SK-N-SH treated with all-trans-retinoic acid at 6 μM for 48 hours (cell line): ENCODE measurements around the gene DLG5.

Experiments used
- ATAC-seq: fragments of 200-7000 bp; cut with Tn5 transposase; 3 replicates; pipeline ENCODE4 v1.9.1; 2020; ENCODE audit warnings: mild to moderate bottlenecking, moderate library complexity
- ARNTL ChIP-seq: fragments of 450-650 bp; formaldehyde crosslinking; IDR thresholded peaks from 2 replicates; pipeline ENCODE4 v1.5.0; 2020; ENCODE audit warnings: low read depth, mild to moderate bottlenecking, moderate library complexity, borderline replicate concordance
- BACH2 ChIP-seq: fragments of 250-450 bp; sonication (Bioruptor Pico); IDR thresholded peaks from 2 replicates; pipeline ENCODE4 v1.9.0; 2021; ENCODE audit warnings: mild to moderate bottlenecking, borderline replicate concordance
- CSDC2 ChIP-seq: fragments of 250-450 bp; sonication (Bioruptor Pico); IDR thresholded peaks from 2 replicates; pipeline ENCODE4 v1.5.0; 2020; ENCODE audit warnings: mild to moderate bottlenecking, moderate library complexity
- CSRNP3 ChIP-seq: fragments of 250-450 bp; sonication (Bioruptor Pico); IDR thresholded peaks from 2 replicates; pipeline ENCODE4 v1.5.1; 2021; ENCODE audit warnings: mild to moderate bottlenecking, moderate library complexity
- GLIS3 ChIP-seq: fragments of 250-450 bp; sonication (Bioruptor Pico); IDR thresholded peaks from 2 replicates; pipeline ENCODE4 v1.5.0; 2020; ENCODE audit warnings: mild to moderate bottlenecking, moderate library complexity
- ISL1 ChIP-seq: fragments of 250-450 bp; sonication (Bioruptor Pico); IDR thresholded peaks from 2 replicates; pipeline ENCODE4 v2.1.2; 2022; ENCODE audit warnings: mild to moderate bottlenecking, moderate library complexity
- OSR1 ChIP-seq: fragments of 250-450 bp; sonication (Bioruptor Pico); IDR thresholded peaks from 2 replicates; pipeline ENCODE4 v1.8.0; 2022; ENCODE audit warnings: moderate library complexity, mild to moderate bottlenecking, inconsistent platforms
- PATZ1 ChIP-seq: fragments of 250-450 bp; sonication (Bioruptor Pico); IDR thresholded peaks from 2 replicates; pipeline ENCODE4 v1.8.0; 2020; ENCODE audit warnings: mild to moderate bottlenecking, moderate library complexity, borderline replicate concordance
- POU6F1 ChIP-seq: fragments of 250-450 bp; sonication (Bioruptor Pico); IDR thresholded peaks from 2 replicates; pipeline ENCODE4 v1.8.0; 2021; ENCODE audit warnings: low read depth, mild to moderate bottlenecking, moderate library complexity, borderline replicate concordance
- RARB ChIP-seq: fragments of 250-450 bp; sonication (Bioruptor Pico); IDR thresholded peaks from 2 replicates; pipeline ENCODE4 v1.8.0; 2021; ENCODE audit warnings: mild to moderate bottlenecking, moderate library complexity
- TCF4 ChIP-seq: fragments of 250-450 bp; sonication (Bioruptor Pico); IDR thresholded peaks from 2 replicates; pipeline ENCODE4 v1.8.0; 2021; ENCODE audit warnings: mild to moderate bottlenecking, moderate library complexity, borderline replicate concordance
- TSHZ2 ChIP-seq: fragments of 250-450 bp; sonication (Bioruptor Pico); IDR thresholded peaks from 2 replicates; pipeline ENCODE4 v1.5.0; 2020; ENCODE audit warnings: mild to moderate bottlenecking, moderate library complexity
- ZC3H10 ChIP-seq: fragments of 250-450 bp; sonication (Bioruptor Pico); IDR thresholded peaks from 2 replicates; pipeline ENCODE4 v1.5.1; 2021; ENCODE audit warnings: mild to moderate bottlenecking, moderate library complexity
- ZFP3 ChIP-seq: fragments of 250-450 bp; sonication (Bioruptor Pico); IDR thresholded peaks from 2 replicates; pipeline ENCODE4 v1.5.0; 2020; ENCODE audit warnings: mild to moderate bottlenecking, moderate library complexity
- ZFP30 ChIP-seq: fragments of 450-650 bp; formaldehyde crosslinking; IDR thresholded peaks from 2 replicates; pipeline ENCODE4 v1.5.0; 2022; ENCODE audit warnings: mild to moderate bottlenecking, moderate library complexity
- ZNF565 ChIP-seq: fragments of 450-650 bp; formaldehyde crosslinking; conservative IDR thresholded peaks from 2 replicates; pipeline ENCODE4 v1.5.0; 2020; ENCODE audit warnings: low read depth, mild to moderate bottlenecking, moderate library complexity
- ZNF70 ChIP-seq: fragments of 450-650 bp; formaldehyde crosslinking; IDR thresholded peaks from 2 replicates; pipeline ENCODE4 v1.5.0; 2020; ENCODE audit warnings: mild to moderate bottlenecking, moderate library complexity
- ZNF8 ChIP-seq: fragments of 450-650 bp; formaldehyde crosslinking; IDR thresholded peaks from 2 replicates; pipeline ENCODE4 v1.5.0; 2020; ENCODE audit warnings: mild to moderate bottlenecking, moderate library complexity
- TF ChIP-seq, protein P1 (sequence below): fragments of 250-450 bp; sonication (Bioruptor Pico); IDR thresholded peaks from 2 replicates; pipeline ENCODE4 v1.5.1; 2020; ENCODE audit warnings: low read depth, mild to moderate bottlenecking, moderate library complexity

The DLG5 gene

DNA sequence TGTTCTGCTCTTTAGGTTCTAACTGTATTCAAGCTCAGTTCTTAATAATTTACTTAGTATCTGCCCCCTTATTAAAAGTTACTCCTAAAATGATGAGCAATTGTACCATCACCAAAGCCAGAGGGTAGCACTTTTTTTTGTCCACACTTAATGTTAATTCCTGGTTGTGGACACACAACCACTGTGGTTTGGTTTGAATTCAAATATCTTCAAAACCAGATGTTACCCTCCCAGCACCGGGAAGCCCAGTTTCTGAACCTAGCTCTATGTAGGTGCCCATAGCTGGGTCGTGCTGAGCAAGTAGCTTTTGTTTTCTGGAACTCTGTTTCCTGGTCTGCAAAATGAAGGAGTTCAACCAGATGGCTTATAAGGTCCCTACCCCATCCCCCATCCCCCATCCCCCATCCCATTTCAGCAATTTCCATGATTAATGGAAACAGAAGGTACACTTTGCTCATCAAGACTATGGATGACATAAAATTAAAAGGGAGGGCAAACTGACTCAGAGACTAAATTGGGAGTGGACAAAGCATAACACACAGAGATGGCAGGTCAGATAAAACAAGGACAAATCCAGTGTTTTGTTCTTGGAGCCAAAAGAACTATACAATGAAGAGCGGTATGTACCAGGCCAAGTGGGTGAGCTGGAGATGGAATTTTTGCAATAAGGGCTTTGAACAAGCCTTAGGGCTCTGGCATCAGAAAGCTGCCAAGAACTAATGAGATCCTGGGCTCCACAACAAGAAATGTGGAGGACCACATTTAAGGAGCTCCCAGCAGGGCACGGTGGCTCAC, 56.7 kb downstream of the DLG5 start:
- no peak for ATAC-seq
- TF ChIP-seq ZNF565 (no peak), BACH2 (CRISPR knock-in tag) (no peak), PATZ1 (CRISPR knock-in tag) (no peak), TCF4 (CRISPR knock-in tag) (no peak), CSRNP3 (no peak)

DNA sequence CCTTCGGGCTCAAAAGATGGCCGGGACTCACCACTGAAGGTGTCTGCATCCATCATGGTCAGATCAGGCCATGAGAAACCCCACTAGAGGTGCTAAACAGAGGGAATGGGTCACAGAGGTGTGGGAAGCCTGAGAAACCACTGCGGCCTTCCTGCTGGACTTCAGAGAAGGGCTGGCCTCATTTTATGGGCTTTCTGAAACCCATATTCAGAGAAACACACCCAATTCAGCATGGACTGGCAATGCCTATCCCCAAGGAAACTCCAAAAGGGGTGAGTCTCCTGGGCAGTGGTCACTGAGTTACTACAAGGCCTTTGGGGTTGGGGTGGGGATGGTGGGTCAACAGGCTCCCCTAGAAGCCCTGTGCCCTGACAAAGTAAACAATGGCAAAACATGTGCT, 58.0 kb downstream of the DLG5 start:
- ATAC-seq, result no peak
- TF ChIP-seq CSDC2 (CRISPR knock-in tag) (no peak), ZNF8 (CRISPR knock-in tag) (no peak), BACH2 (CRISPR knock-in tag) (no peak), ZC3H10 (no peak), POU6F1 (CRISPR knock-in tag) (no peak), ZNF70 (CRISPR knock-in tag) (no peak), OSR1 (CRISPR knock-in tag) (no peak), RARB (CRISPR knock-in tag) (no peak), ZNF565 (no peak), ZFP30 (CRISPR knock-in tag) (no peak), ARNTL (CRISPR knock-in tag) (no peak)
- TF ChIP-seq, protein P1, sequence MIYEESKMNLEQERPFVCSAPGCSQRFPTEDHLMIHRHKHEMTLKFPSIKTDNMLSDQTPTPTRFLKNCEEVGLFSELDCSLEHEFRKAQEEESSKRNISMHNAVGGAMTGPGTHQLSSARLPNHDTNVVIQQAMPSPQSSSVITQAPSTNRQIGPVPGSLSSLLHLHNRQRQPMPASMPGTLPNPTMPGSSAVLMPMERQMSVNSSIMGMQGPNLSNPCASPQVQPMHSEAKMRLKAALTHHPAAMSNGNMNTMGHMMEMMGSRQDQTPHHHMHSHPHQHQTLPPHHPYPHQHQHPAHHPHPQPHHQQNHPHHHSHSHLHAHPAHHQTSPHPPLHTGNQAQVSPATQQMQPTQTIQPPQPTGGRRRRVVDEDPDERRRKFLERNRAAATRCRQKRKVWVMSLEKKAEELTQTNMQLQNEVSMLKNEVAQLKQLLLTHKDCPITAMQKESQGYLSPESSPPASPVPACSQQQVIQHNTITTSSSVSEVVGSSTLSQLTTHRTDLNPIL, result no peak

DNA sequence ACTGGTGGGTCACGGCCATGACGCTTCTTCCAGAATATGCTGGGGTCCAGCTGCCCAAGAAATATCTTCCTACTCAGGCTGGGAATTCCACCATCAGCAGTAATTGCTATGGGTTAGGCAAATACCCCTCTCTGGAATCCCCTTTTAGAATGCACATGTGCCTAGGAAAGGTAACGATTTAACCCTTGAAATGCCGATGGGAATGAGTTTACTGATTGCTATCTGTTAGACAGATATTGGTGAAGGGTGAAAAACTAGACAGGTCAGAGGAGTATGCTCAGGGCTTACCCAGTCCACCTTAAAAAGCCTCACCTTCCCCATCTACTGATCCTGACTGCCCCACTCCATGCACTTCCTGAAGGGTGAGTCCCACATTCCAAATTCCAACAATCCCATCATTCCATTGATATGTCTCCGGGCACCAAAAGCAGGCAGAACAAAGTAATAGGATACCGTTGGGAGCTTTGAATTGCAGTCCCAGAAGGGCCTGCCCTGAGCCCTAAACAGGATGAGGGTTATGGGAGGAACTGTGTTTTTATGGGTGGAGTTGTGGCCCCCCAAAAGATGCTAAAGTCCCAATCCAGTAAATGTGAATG, 59.3 kb downstream of the DLG5 start:
- TF ChIP-seq, protein P1, result no peak
- no peak for TF ChIP-seq ISL1 (CRISPR knock-in tag)
- TF ChIP-seq ZFP30 (CRISPR knock-in tag), result no peak
- TF ChIP-seq GLIS3, result no peak
- no peak for TF ChIP-seq CSDC2 (CRISPR knock-in tag)
- no peak for TF ChIP-seq TCF4 (CRISPR knock-in tag)
- no peak for ATAC-seq

DNA sequence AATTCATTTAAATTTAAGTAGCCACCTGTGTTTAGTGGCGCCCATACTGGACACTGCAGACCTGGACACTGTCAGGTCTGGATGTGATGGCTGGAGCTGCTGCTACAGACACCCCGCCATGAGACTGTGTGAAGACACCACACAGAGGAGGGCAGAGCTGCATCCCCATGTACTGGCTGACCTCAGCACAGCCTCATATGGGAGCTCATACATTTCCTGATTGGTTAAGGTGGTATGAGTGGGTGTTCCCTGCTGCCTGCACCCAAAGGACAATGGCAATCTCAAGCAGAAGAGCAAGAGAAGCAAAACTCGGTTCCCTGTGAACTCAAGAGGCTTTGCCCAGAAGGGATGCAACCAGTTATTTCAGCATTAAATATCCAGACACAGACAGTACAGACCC, 60.0 kb downstream of the DLG5 start:
- ATAC-seq, result no peak
- TF ChIP-seq CSRNP3 (no peak), TCF4 (CRISPR knock-in tag) (no peak), PATZ1 (CRISPR knock-in tag) (no peak), ZFP3 (CRISPR knock-in tag) (no peak), TSHZ2 (no peak), RARB (CRISPR knock-in tag) (no peak), ZNF8 (CRISPR knock-in tag) (no peak), ARNTL (CRISPR knock-in tag) (no peak)
